LNCaP clone FGC (cell line): ENCODE measurements around the gene TMEM272.

Experiments used
- DNase-seq: peaks from one replicate; pipeline ENCODE4 v3.0.0-alpha.2; 2011; ENCODE audit warnings: low read depth
- H3K4me3 ChIP-seq: 2 replicates; pipeline ENCODE4 v1.5.1; 2011; ENCODE audit warnings: mild to moderate bottlenecking, low read depth, low read length, control low read depth
- TF ChIP-seq, protein P1 (sequence below): IDR thresholded peaks from 2 replicates; pipeline ENCODE4 v1.5.1; 2012; ENCODE audit warnings: mild to moderate bottlenecking; ENCODE audit not compliant: control insufficient read depth, insufficient read depth; ENCODE audit errors: extremely low read depth

Gene TMEM272

GRCh38 chr13:51856027-51856736 lies 11.2 kb upstream of the TMEM272 start:
- TF ChIP-seq, protein P1, sequence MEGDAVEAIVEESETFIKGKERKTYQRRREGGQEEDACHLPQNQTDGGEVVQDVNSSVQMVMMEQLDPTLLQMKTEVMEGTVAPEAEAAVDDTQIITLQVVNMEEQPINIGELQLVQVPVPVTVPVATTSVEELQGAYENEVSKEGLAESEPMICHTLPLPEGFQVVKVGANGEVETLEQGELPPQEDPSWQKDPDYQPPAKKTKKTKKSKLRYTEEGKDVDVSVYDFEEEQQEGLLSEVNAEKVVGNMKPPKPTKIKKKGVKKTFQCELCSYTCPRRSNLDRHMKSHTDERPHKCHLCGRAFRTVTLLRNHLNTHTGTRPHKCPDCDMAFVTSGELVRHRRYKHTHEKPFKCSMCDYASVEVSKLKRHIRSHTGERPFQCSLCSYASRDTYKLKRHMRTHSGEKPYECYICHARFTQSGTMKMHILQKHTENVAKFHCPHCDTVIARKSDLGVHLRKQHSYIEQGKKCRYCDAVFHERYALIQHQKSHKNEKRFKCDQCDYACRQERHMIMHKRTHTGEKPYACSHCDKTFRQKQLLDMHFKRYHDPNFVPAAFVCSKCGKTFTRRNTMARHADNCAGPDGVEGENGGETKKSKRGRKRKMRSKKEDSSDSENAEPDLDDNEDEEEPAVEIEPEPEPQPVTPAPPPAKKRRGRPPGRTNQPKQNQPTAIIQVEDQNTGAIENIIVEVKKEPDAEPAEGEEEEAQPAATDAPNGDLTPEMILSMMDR: no peak
- no peak for DNase-seq

DNA sequence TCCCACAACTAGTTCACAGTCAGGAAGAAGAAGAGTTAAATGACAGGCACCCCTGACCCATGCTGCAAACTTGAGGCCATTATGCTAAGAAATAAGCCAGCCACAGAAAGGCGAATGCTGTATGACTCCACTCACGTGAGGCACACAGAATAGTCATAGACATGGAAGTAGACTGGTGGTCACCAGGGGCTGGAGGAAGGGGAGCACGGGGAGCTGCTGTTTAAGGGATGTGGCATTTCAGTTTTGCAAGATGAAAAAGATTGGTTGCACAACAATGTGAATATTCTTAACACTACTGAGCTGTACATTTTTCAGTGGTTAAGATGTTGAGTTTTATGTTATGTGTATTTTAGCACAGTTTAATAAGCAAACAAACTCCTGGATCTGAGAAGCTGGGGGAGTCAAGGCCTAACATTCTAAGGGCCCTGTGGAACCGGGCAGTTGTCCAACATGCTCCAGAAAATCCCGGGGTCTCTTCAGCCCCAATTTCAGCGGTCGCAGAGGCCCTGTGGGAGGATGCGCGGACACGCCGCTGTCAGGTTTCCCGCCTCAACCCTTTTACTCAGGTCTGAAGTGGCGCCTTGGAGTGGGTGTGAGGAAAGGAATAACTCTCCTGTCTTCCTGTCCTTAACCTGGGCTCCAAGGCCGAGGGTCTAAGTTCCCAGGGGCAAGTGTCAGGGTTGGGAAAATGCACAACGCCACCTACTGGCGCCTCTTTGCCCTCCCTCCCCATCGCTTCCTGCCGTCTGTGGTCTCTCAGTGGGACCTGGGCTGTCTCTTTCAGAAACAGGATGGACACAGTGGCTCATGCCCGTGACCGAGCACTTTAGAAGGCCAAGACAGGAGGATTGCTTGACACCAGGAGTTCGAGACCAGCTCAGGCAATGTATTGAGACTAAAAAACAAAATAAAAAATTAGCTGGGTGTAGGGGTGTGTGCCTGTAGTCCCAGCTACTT lies 4.4 kb upstream of the TMEM272 start:
- DNase-seq: no peak
- TF ChIP-seq, protein P1: peak; percentile 44
- no peak overlapping the region for H3K4me3 ChIP-seq

More at GRCh38 chr13:51856027-51856736, 11.2 kb upstream of the TMEM272 start:
- no peak overlapping the region for H3K4me3 ChIP-seq

DNA sequence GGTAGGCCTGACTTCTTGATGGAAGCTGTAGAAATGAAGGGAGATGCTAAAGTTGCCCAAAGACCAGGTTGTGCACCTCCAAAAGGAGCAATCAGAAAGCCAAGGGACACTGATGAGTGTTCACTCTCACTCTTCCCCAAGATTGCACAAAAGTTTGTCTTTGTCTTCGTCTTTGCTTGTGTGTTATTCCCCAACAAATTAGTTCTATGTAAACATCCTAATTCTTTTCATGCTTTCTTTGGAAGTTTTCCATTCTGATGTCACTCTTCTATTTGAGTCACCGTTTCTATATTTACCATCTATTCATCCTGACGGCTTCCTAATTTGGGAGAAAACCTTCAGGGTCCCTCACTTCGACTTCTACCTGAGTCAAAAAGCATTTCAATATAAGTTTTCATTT lies 3.7 kb upstream of the TMEM272 start:
- TF ChIP-seq, protein P1: no peak
- H3K4me3 ChIP-seq: no peak overlapping the region
- no peak for DNase-seq

DNA sequence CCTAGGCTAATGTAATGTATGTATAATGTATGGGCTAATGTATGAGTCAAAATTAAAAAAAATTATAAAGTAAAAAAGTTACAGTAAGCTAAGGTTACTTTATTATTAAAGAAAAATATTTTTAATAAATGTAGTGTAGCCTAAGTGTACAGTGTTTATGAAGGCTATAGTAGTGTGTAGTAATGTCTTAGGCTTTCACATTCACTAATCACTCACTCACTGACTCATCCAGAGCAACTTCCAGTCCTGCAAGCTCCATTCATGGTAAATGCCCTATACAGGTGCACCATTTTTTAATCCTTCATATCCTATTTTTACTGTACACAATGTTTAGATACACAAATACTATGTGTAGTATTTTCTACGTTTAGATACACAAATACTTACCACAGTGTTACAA lies 1.8 kb upstream of the TMEM272 start:
- DNase-seq: no peak

GRCh38 chr13:51845574-51846318 lies 769 bp upstream of the TMEM272 start:
- TF ChIP-seq, protein P1: no peak
- H3K4me3 ChIP-seq: no peak overlapping the region
- DNase-seq: no peak

More for the DNA sequence above, 1.8 kb upstream of the TMEM272 start:
- TF ChIP-seq, protein P1: no peak
- H3K4me3 ChIP-seq: no peak overlapping the region

DNA sequence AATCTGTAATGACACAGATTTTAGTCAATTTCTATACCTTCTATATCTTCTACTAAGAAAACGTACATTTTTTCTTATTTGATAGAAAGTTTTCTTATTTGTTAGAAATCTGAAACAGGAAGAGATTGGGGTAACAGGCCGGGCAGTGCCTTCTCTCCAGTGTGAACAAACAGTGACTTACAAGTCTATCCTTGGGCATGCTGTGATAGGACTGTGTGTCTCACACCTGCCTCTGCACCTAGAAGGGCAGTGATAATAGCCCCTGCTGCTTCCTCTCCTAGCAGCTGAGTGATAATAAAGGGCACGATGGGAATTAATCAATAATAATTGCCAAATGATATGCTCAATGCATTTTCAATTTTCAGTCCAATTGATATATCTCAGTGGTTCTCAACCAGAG lies 1.4 kb downstream of the TMEM272 start:
- no peak overlapping the region for H3K4me3 ChIP-seq
- TF ChIP-seq, protein P1: no peak
- no peak for DNase-seq
